Neural cell (in vitro differentiated cells): Measurements from ENCODE around the gene SIPA1L2. TPM values are rescaled to one million over a fixed set of nuclear protein-coding genes. Genes with fewer than 3 reads are reported as not detected.

Source experiments
- H2AFZ ChIP-seq: fragments of 200-600, 300-800 bp; sonication (generic), shearing (Covaris generic); 2 replicates; pipeline ENCODE4 v1.6.0; 2014; ENCODE audit warnings: low read depth, mild to moderate bottlenecking, antibody characterized with exemption, low read length, moderate library complexity
- H3F3A ChIP-seq: fragments of 200-600 bp; shearing (Covaris generic); 2 replicates; pipeline ENCODE4 v1.6.1; 2016; ENCODE audit warnings: mild to moderate bottlenecking, moderate library complexity, mixed read lengths, antibody characterized with exemption, low read length; ENCODE audit not compliant: insufficient read depth, poor library complexity, severe bottlenecking
- H3K27ac ChIP-seq: fragments of 200-600, 300-800 bp; sonication (generic), shearing (Covaris generic); 2 replicates; pipeline ENCODE4 v1.5.1; 2014; ENCODE audit warnings: mild to moderate bottlenecking, low read length, moderate library complexity
- H3K27me3 ChIP-seq: fragments of 300-800, 200-600 bp; sonication (generic), shearing (Covaris generic); 2 replicates; pipeline ENCODE4 v1.6.0; 2014; ENCODE audit warnings: mild to moderate bottlenecking, low read depth, low read length, moderate library complexity; ENCODE audit not compliant: insufficient read depth
- H3K36me3 ChIP-seq: fragments of 300-800, 200-600 bp; sonication (generic), shearing (Covaris generic); 2 replicates; pipeline ENCODE4 v1.5.1; 2014; ENCODE audit warnings: mild to moderate bottlenecking, antibody characterized with exemption, low read length, moderate library complexity; ENCODE audit not compliant: insufficient read depth
- H3K4me2 ChIP-seq: fragments of 300-800, 200-600 bp; sonication (generic), shearing (Covaris generic); 2 replicates; pipeline ENCODE4 v1.6.0; 2014; ENCODE audit warnings: mild to moderate bottlenecking, low read length
- H3K4me3 ChIP-seq: fragments of 300-800, 200-600 bp; sonication (generic), shearing (Covaris generic); 2 replicates; pipeline ENCODE4 v1.5.1; 2014; ENCODE audit warnings: mild to moderate bottlenecking, low read length, moderate library complexity
- H3K79me2 ChIP-seq: fragments of 200-600 bp; shearing (Covaris generic); replicated peaks from 2 replicates; pipeline ENCODE4 v1.6.0; 2014; ENCODE audit warnings: mild to moderate bottlenecking, low read length, moderate library complexity; ENCODE audit not compliant: insufficient read depth
- H3K9ac ChIP-seq: fragments of 300-800, 200-600 bp; sonication (generic), shearing (Covaris generic); 2 replicates; pipeline ENCODE4 v1.6.1; 2016; ENCODE audit warnings: mild to moderate bottlenecking, low read length, mixed read lengths
- H3K9me2 ChIP-seq: fragments of 200-600 bp; shearing (Covaris generic); 2 replicates; pipeline ENCODE4 v1.6.1; 2016; ENCODE audit warnings: mild to moderate bottlenecking, low read length, mixed read lengths; ENCODE audit not compliant: insufficient read depth
- H3K9me3 ChIP-seq: fragments of 200-600, 300-800 bp; sonication (generic), shearing (Covaris generic); 2 replicates; pipeline ENCODE4 v1.6.1; 2016; ENCODE audit warnings: mild to moderate bottlenecking, mixed run types, low read length, moderate library complexity, mixed read lengths
- H4K20me1 ChIP-seq: fragments of 200-600 bp; shearing (Covaris generic); 2 replicates; pipeline ENCODE4 v1.6.1; 2016; ENCODE audit warnings: mild to moderate bottlenecking, mixed run types; ENCODE audit not compliant: insufficient read depth
- CTCF ChIP-seq: fragments of 450-650 bp; IDR thresholded peaks from 2 replicates; pipeline ENCODE4 v1.5.1; 2014; ENCODE audit warnings: antibody characterized with exemption, mild to moderate bottlenecking, moderate library complexity; ENCODE audit not compliant: poor library complexity, severe bottlenecking
- EP300 ChIP-seq: fragments of 450-650 bp; conservative IDR thresholded peaks from 2 replicates; pipeline ENCODE4 v1.6.1; 2014; ENCODE audit warnings: antibody characterized with exemption, mild to moderate bottlenecking, moderate library complexity; ENCODE audit not compliant: poor library complexity, severe bottlenecking
- EZH2 ChIP-seq: fragments of 200-600, 300-800 bp; shearing (Covaris generic), sonication (generic); IDR thresholded peaks from 2 replicates; pipeline ENCODE4 v1.6.1; 2014; ENCODE audit warnings: antibody characterized with exemption, low read length, borderline replicate concordance, mild to moderate bottlenecking; ENCODE audit not compliant: insufficient read depth, poor library complexity, severe bottlenecking
- MXI1 ChIP-seq: fragments of 450-650 bp; conservative IDR thresholded peaks from 2 replicates; pipeline ENCODE4 v1.6.1; 2014; ENCODE audit warnings: antibody characterized with exemption, mild to moderate bottlenecking; ENCODE audit not compliant: poor library complexity, severe bottlenecking
- POLR2AphosphoS5 ChIP-seq: IDR thresholded peaks from 2 replicates; pipeline ENCODE4 v1.6.1; 2012
- RAD21 ChIP-seq: fragments of 450-650 bp; conservative IDR thresholded peaks from 2 replicates; pipeline ENCODE4 v1.6.1; 2014; ENCODE audit warnings: antibody characterized with exemption, mild to moderate bottlenecking, moderate library complexity
- REST ChIP-seq: IDR thresholded peaks from 2 replicates; pipeline ENCODE4 v1.6.1; 2012; ENCODE audit warnings: borderline replicate concordance
- SMC3 ChIP-seq: fragments of 450-650 bp; conservative IDR thresholded peaks from 2 replicates; pipeline ENCODE4 v1.6.1; 2014; ENCODE audit warnings: antibody characterized with exemption, mild to moderate bottlenecking, moderate library complexity; ENCODE audit not compliant: poor library complexity
- TAF1 ChIP-seq: IDR thresholded peaks from 2 replicates; pipeline ENCODE4 v1.6.1; 2012; ENCODE audit warnings: low read depth
- polyA plus RNA-seq: library from polyadenylated mRNA; depleted of rRNA; stranded (reverse); fragments of >200 nt; gene quantifications from 2 replicates; pipeline ENCODE4 v1.2.3, GENCODE V29; 2014

Gene SIPA1L2
- polyA plus RNA-seq, 1 donor from 2014 or later = 5.6 TPM

GRCh38 chr1:232594768-232595698 is 34.9 kb downstream of the SIPA1L2 start:
- no peak overlapping the region for H3K27ac ChIP-seq

More at GRCh38 chr1:232594768-232595698, 34.9 kb downstream of the SIPA1L2 start:
- Histone ChIP-seq H3F3A (no peaks in the 10 kb centered on the region), H3K4me3 (no peak overlapping the region), H3K9me3 (no peaks in the 10 kb centered on the region), H4K20me1 (no peaks in the 10 kb centered on the region), H3K27me3 (no peaks in the 10 kb centered on the region), H3K36me3 (no peaks in the 10 kb centered on the region), H3K9me2 (no peaks in the 10 kb centered on the region), H3K4me2 (no peak overlapping the region), H3K79me2 (peaks cover 38% of the 10 kb centered on the region), H3K9ac (no peak overlapping the region), H2AFZ (no peak overlapping the region)
- TF ChIP-seq EZH2 (no peak), CTCF (no peak), SMC3 (no peak), REST (no peak), EP300 (no peak), TAF1 (no peak), MXI1 (no peak), POLR2AphosphoS5 (no peak), RAD21 (no peak)
